ENCODE data around the gene SDHC. TPM values are rescaled to one million over a fixed set of nuclear protein-coding genes. Genes with fewer than 3 reads are reported as not detected.
"Not testable (repeated sequence)": the region's sequence is repeated elsewhere in the genome, so short reads cannot be mapped to it uniquely, and the experiment has no call there.

The SDHC gene
- total and polyA plus RNA-seq, 5 experiments from 2014 or later: 113 to 297 (median 212) TPM

DNA sequence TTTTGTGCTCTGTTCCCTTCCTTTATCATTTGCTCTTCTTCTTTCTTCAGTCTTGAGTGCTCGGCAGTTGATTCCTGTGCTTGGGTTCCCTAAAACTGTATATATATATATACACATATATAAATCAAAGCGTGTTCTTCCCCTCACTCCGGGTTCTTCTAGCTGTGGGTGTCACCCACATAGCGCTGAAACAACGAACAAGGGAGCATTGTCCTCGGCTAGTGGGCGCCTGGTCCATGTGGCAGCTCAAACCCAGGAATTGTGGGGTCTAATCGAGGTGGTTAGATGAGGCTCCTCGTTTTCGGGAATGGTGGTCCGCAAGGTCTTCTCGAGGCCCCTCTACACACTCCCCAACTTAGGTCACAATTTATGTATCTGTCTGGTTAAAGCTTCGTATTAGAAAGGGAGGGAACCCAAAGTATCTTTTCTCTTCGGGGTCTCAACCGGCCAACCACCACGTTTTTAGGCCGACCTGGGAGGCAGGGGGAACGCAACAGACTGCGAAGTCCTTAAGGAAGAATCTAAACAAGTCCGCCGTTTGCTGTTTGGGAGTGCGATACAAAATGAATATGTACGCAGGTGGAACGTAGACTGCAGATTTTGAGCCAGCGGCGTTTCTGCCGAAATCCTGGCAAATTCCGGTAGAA, 504 bp upstream of the SDHC start:
- Mint-ChIP-seq H3K36me3 (peaks cover 0 to 3% (median 1%) of the 10 kb centered on the region in 3 donors), H3K27ac (peak overlapping the region; percentile 98 to 100 (median 99)), H3K27me3 (no peaks in the 10 kb centered on the region), H3K9me3 (no peaks in the 10 kb centered on the region), H3K4me3 (peak overlapping the region; percentile 96 to 99 (median 98)), H3K4me1 (peaks cover 11 to 29% (median 26%) of the 10 kb centered on the region in 4 donors)
- ATAC-seq (no peak), DNase-seq (no peak)
- POLR2A ChIA-PET: interaction anchor here (0.6 to 2.5 kb wide), 17 partner anchors 8 to 279 kb away, joined by 3 to 28 read pairs (median 6); partner anchors contain the start of genes APOA2, DEDD, FCER1G and NDUFS2

DNA sequence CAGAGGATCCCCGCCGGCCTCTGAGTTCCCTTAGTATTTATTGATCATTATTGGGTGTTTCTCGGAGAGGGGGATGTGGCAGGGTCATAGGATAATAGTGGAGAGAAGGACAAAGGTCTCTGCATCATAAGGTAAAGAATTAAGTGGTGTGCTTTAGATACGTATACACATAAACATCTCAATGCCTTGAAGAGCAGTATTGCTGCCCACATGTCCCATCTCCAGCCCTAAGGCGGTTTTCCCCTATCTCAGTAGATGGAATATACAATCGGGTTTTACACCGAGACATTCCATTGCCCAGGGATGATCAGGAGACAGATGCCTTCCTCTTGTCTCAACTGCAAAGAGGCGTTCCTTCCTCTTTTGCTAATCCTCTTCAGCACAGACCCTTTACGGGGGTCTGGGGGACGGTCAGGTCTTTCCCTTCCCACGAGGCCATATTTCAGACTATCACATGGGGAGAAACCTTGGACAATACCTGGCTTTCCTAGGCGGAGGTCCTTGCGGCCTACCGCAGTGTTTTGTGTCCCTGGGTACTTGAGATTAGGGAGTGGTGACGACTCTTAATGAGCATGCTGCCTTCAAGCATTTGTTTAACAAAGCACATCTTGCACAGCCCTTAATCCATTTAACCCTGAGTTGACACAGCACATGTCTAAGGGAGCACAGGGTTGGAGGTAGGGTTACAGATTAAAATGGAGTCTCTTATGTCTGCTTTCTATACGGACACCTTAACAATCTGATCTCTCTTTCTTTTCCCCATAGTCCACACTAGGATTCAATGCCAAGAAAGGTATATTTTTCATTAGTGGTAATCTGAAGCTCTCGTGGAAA, 1.9 kb downstream of the SDHC start:
- DNase-seq, ATAC-seq, H3K9me3 Mint-ChIP-seq, H3K27me3 Mint-ChIP-seq, POLR2A ChIA-PET: not testable (repeated sequence)
- peaks cover 13 to 29% (median 29%) of the 10 kb centered on the region in 4 donors for H3K4me1 Mint-ChIP-seq
- H3K4me3 Mint-ChIP-seq: peak overlapping the region; percentile 7 to 99 (median 96)
- peak overlapping the region; percentile 37 to 100 (median 99) for H3K27ac Mint-ChIP-seq
- H3K36me3 Mint-ChIP-seq: peaks cover 0 to 19% (median 2%) of the 10 kb centered on the region in 3 donors

DNA sequence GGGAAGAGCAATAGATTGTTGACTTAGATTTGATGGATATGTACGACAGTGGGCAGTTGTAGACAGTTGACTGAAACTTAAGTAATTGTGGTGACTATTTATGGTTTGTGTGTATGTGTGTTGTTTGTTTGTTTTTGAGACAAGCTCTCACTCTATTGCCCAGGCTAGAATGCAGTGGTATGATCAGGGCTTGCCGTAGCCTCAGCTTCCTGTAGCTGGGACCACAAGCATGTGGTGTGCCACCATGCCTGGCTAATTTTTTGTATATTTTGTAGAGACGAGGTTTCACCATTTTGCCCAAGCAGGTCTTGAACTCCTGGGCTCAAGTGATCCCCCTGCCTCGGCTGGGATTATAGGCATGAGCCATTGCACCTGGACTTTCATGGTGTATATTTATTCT, 9.8 kb downstream of the SDHC start:
- H3K4me3 Mint-ChIP-seq: peak overlapping the region in 3 of 10 donors; percentile 9 to 24 (median 14)
- peaks cover 0 to 66% (median 11%) of the 10 kb centered on the region in 3 donors for H3K36me3 Mint-ChIP-seq
- ATAC-seq: peak in 1 of 2 donors; percentile 56
- POLR2A ChIA-PET: interaction anchor here (0.6 kb wide), 1 partner anchor 398 kb away, joined by 3 read pairs; the partner anchor contains the start of gene FCRLB
- H3K9me3 Mint-ChIP-seq: no peaks in the 10 kb centered on the region
- no peak for DNase-seq
- peaks cover 0 to 21% (median 7%) of the 10 kb centered on the region in 4 donors for H3K4me1 Mint-ChIP-seq
- H3K27me3 Mint-ChIP-seq: no peaks in the 10 kb centered on the region
- H3K27ac Mint-ChIP-seq: peak overlapping the region in 5 of 10 donors; percentile 9 to 87 (median 63)

DNA sequence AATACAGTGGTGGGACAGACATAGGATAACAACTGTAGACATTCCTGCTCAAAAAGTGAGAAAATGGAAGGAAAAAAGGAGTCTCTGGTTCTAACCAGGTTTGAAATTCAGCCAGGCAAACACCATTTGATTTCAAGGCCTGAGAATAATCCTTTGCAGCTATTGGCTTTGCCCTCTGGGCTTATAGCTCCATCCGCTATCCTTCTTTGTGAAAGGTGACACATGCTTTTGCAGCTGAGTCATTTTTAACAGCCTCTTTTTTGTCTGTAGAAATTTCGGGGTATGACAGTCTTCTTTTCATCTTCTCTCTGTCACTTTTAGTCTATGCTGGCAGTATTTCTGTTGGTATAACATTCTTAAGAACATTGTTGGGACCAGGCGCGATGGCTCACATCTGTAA, 16.2 kb downstream of the SDHC start:
- ATAC-seq (no peak), DNase-seq (no peak)
- Mint-ChIP-seq H3K9me3 (no peaks in the 10 kb centered on the region), H3K4me3 (no peak overlapping the region), H3K27me3 (no peaks in the 10 kb centered on the region), H3K27ac (peak overlapping the region in 2 of 10 donors; percentile 24 to 63), H3K4me1 (peaks cover 0 to 3% (median 0%) of the 10 kb centered on the region in 4 donors), H3K36me3 (peaks cover 0 to 94% (median 30%) of the 10 kb centered on the region in 3 donors)
- POLR2A ChIA-PET: no interaction called here

DNA sequence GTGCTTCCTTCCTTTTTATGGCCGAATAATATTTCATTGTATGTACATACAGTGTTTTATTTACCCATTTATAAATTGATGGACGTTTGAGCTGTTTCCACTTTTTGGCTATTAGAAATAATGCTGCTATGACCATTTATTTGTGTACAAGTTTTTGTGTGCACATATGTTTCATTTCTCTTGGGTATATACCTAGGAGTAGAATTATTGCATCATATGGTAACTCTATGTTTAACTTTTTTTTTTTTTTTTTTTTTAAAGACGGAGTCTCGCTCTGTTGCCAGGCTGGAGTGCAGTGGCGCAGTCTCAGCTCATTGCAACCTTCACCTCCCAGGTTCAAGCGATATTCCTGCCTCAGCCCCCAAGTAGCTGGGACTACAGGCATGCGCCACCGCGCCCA, 19.0 kb downstream of the SDHC start:
- H3K36me3 Mint-ChIP-seq: peaks cover 0 to 96% (median 27%) of the 10 kb centered on the region in 3 donors
- H3K27ac Mint-ChIP-seq: no peak overlapping the region
- peaks cover 0 to 5% (median under 1%) of the 10 kb centered on the region in 4 donors for H3K4me1 Mint-ChIP-seq
- no peak for DNase-seq
- no peaks in the 10 kb centered on the region for H3K27me3 Mint-ChIP-seq
- no peak for ATAC-seq
- no peaks in the 10 kb centered on the region for H3K9me3 Mint-ChIP-seq
- H3K4me3 Mint-ChIP-seq: no peak overlapping the region
- POLR2A ChIA-PET: interaction anchor here (0.7 to 0.8 kb wide), 2 partner anchors 7 to 11 kb away, joined by 3 to 4 read pairs; no protein-coding TSS in a partner anchor

DNA sequence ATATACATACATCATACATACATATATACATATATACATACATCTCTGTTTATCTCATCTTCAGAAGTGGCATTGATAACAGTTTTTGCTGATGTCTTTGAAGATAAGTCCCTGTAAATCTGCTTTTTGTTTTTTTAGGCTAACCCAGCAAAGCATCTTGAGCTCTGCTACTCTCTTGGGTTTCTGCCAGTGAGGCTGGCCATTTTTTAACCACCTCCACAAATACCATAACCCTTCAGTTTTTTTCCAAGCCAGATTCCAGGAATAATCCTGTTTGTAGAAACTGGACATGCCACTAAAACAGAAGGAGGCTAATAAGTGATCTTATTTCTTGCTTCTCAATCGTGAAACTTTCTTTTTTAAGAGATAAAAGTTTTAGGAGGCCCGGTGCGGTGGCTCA, 21.6 kb downstream of the SDHC start:
- Mint-ChIP-seq H3K36me3 (peaks cover 4 to 94% (median 28%) of the 10 kb centered on the region in 3 donors), H3K27me3 (no peaks in the 10 kb centered on the region), H3K4me1 (peaks cover 0 to 5% (median 2%) of the 10 kb centered on the region in 4 donors), H3K27ac (peak overlapping the region in 1 of 10 donors; percentile 31), H3K9me3 (no peaks in the 10 kb centered on the region), H3K4me3 (no peak overlapping the region)
- ATAC-seq (no peak), DNase-seq (no peak)
- POLR2A ChIA-PET: no interaction called here

- peak overlapping the region in 1 of 10 donors; percentile 56 for H3K27ac Mint-ChIP-seq
- no peaks in the 10 kb centered on the region for H3K9me3 Mint-ChIP-seq
- POLR2A ChIA-PET: interaction anchor here (0.7 kb wide), 1 partner anchor 631 kb away, joined by 3 read pairs; the partner anchor contains the start of gene CD48
- H3K27me3 Mint-ChIP-seq: no peaks in the 10 kb centered on the region
- H3K36me3 Mint-ChIP-seq: peaks cover 4 to 89% (median 22%) of the 10 kb centered on the region in 3 donors
- DNase-seq (no peak), ATAC-seq (no peak)
- H3K4me1 Mint-ChIP-seq: peaks cover 0 to 11% (median 9%) of the 10 kb centered on the region in 4 donors
- no peak overlapping the region for H3K4me3 Mint-ChIP-seq
Measured at GRCh38 chr1:161342177-161342576, 28.0 kb downstream of the SDHC start.

DNA sequence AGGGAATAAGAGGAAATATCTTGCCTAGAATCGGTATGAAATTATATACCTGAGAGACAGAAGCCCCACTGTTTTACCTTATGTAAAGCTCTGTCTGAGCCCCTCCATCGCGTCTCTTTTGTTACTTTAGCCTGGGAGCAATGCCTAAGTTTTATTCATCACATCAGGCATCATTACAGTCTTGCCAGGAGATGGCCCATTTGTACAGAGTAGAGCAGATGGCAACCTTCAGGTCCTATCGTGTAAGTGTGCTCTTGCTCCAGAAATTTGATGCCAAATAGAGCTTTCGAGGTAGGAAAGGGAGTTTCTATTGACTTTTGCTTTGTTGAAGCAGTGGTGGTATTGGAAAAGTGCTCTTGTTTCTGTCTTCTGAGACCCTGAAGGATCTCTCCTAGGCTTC, 28.6 kb downstream of the SDHC start:
- peaks cover 4 to 86% (median 22%) of the 10 kb centered on the region in 3 donors for H3K36me3 Mint-ChIP-seq
- POLR2A ChIA-PET: interaction anchor here (0.7 kb wide), 1 partner anchor 631 kb away, joined by 3 read pairs; the partner anchor contains the start of gene CD48
- H3K27me3 Mint-ChIP-seq: no peaks in the 10 kb centered on the region
- no peak overlapping the region for H3K27ac Mint-ChIP-seq
- no peak overlapping the region for H3K4me3 Mint-ChIP-seq
- no peaks in the 10 kb centered on the region for H3K9me3 Mint-ChIP-seq
- no peak for DNase-seq
- no peak for ATAC-seq
- H3K4me1 Mint-ChIP-seq: peaks cover 0 to 11% (median 8%) of the 10 kb centered on the region in 4 donors

DNA sequence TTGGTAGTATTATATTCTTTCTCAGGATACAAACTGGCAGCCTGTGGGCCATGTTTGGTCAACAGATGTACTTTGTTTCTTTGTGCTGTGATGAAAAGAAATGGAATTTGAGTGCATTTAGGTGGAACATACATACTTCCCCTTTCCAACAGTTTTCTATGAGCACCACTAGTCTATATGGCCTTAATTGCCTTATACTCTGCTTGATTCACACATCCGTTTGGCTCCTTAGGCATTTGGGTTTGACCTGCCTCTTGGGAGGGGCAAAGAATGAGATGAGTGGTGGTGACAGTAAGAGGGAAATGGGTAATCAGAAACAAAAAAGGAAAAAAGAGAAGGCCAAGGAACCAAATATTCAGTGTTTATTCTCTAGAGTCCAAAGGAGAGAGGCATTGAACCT, 36.5 kb downstream of the SDHC start:
- no peaks in the 10 kb centered on the region for H3K27me3 Mint-ChIP-seq
- H3K36me3 Mint-ChIP-seq: peaks cover 0 to 48% (median 6%) of the 10 kb centered on the region in 3 donors
- no peak overlapping the region for H3K4me3 Mint-ChIP-seq
- H3K4me1 Mint-ChIP-seq: peaks cover 3 to 8% (median 5%) of the 10 kb centered on the region in 4 donors
- H3K9me3 Mint-ChIP-seq: no peaks in the 10 kb centered on the region
- DNase-seq (no peak), ATAC-seq (no peak)
- H3K27ac Mint-ChIP-seq: peak overlapping the region in 1 of 10 donors; percentile 4
- POLR2A ChIA-PET: no interaction called here

- Mint-ChIP-seq H3K27me3 (no peaks in the 10 kb centered on the region), H3K9me3 (no peaks in the 10 kb centered on the region), H3K36me3 (peaks cover 0 to 47% (median 6%) of the 10 kb centered on the region in 3 donors), H3K4me1 (peaks cover 3 to 8% (median 5%) of the 10 kb centered on the region in 4 donors), H3K27ac (no peak overlapping the region), H3K4me3 (no peak overlapping the region)
- POLR2A ChIA-PET: no interaction called here
- ATAC-seq: no peak
- no peak for DNase-seq
Measured at GRCh38 chr1:161351482-161351881, 37.3 kb downstream of the SDHC start.

- no peak for DNase-seq
- no peak for ATAC-seq
- Mint-ChIP-seq H3K36me3 (peaks cover 0 to 70% (median 3%) of the 10 kb centered on the region in 3 donors), H3K27me3 (no peaks in the 10 kb centered on the region), H3K4me3 (no peak overlapping the region), H3K9me3 (no peaks in the 10 kb centered on the region), H3K27ac (no peak overlapping the region), H3K4me1 (peaks cover 4 to 17% (median 11%) of the 10 kb centered on the region in 4 donors)
- POLR2A ChIA-PET: no interaction called here
Measured at GRCh38 chr1:161357073-161357472, 42.9 kb downstream of the SDHC start.

DNA sequence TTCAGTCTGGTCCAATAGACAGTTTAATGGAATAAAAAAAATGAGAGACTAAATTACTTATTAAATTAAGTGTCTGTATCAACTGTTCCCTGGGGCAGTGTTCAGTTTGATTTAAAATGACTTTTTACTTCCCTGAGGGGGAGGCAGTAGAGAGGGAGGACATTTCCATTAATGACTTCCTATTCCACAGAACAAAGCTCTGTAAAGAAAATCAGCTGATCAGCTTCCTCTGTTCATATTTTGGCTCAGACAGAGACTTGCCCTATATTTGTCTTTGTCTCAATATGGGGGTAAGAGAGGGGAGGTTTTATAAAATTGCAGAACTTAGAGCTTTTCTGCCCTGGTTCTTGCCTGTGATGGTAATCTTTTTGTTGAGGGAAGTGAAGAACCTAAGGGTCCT, 45.1 kb downstream of the SDHC start:
- no peak overlapping the region for H3K4me3 Mint-ChIP-seq
- H3K27me3 Mint-ChIP-seq: no peaks in the 10 kb centered on the region
- H3K27ac Mint-ChIP-seq: peak overlapping the region in 3 of 10 donors; percentile 40 to 71 (median 67)
- no peaks in the 10 kb centered on the region for H3K9me3 Mint-ChIP-seq
- no peak for ATAC-seq
- H3K36me3 Mint-ChIP-seq: peaks cover 0 to 74% (median 6%) of the 10 kb centered on the region in 3 donors
- no peak for DNase-seq
- peaks cover 4 to 13% (median 8%) of the 10 kb centered on the region in 4 donors for H3K4me1 Mint-ChIP-seq
- POLR2A ChIA-PET: no interaction called here
